Right lobe of liver (tissue), 6 donors: ENCODE data around the gene S100A8. TPM values are rescaled to one million over a fixed set of nuclear protein-coding genes. Genes with fewer than 3 reads are reported as not detected.

Source experiments
- ATAC-seq, 4 donors: fragments of 200-7000 bp; cut with Tn5 transposase; one replicate each; pipeline ENCODE4 v1.9.1; 2020; ENCODE audit warnings: mild to moderate bottlenecking in 4 of 4, moderate library complexity in 4 of 4
- DNase-seq, 3 donors: peaks; one replicate each; pipeline ENCODE4 v3.0.0-alpha.2; 2020
- H3K27ac ChIP-seq, 3 donors: fragments of 200-600 bp; one replicate each; pipeline ENCODE4 v1.8.0; 2022
- H3K27me3 ChIP-seq, 2 donors: fragments of 200-600 bp; one replicate each; pipeline ENCODE4 v1.8.0; 2022
- H3K36me3 ChIP-seq, 4 donors: fragments of 200-600 bp; sonication (generic) in 1 of 4; one replicate each; pipeline versions ENCODE4 v1.5.1 to v1.8.0; 2017 to 2022; ENCODE audit warnings: control low read depth in 1 of 4
- H3K4me1 ChIP-seq, 4 donors: fragments of 200-600 bp; sonication (generic) in 1 of 4; one replicate each; pipeline versions ENCODE4 v1.5.1 to v1.8.0; 2017 to 2022; ENCODE audit warnings: control low read depth in 1 of 4
- H3K4me3 ChIP-seq, 3 donors: fragments of 200-600 bp; one replicate each; pipeline ENCODE4 v1.8.0; 2022
- H3K9me3 ChIP-seq, 4 donors: fragments of 200-600 bp; sonication (generic) in 1 of 4; one replicate each; pipeline versions ENCODE4 v1.5.1 to v1.8.0; 2017 to 2022; ENCODE audit warnings: control low read depth in 1 of 4
- CTCF ChIP-seq, 4 donors: fragments of 200-600 bp in 3 of 4; fragments of 450-650 bp in 1 of 4; IDR thresholded peaks; one replicate each; pipeline versions ENCODE4 v1.5.1 to v1.8.0; 2016 to 2022; ENCODE audit warnings: antibody characterized with exemption in 4 of 4, mild to moderate bottlenecking in 2 of 4
- POLR2A ChIP-seq: fragments of 450-650 bp; IDR thresholded peaks from one replicate; pipeline ENCODE4 v1.6.1; 2017; ENCODE audit warnings: antibody characterized with exemption, mild to moderate bottlenecking
- WGBS: methylation state at CpG from one replicate; pipeline ENCODE4 v1.1.6; 2018; ENCODE audit warnings: low coverage, low lambda C conversion rate; ENCODE audit not compliant: insufficient coverage; ENCODE audit errors: missing lambda C conversion rate; 5-methylcytosine and 5-hydroxymethylcytosine counted together
- intact Hi-C, 2 donors: fragments of 100-400 bp; cut with DNase I; formaldehyde crosslinking; loops; one replicate each; pipeline versions ENCODE4 v1.11.2 to v1.14.1; 2022
- small RNA-seq, 2 experiments: library from RNA; depleted of rRNA; stranded (forward); fragments of <200 nt; gene quantifications; one replicate each; pipeline ENCODE3, GENCODE V24; 2016
- total RNA-seq, 6 experiments: library from RNA; depleted of rRNA in 2 of 6; stranded (reverse); fragments of >200 nt in 2 of 6; fragmentation: NEBNext Ultra II Directional in 3 of 6; extraction: Animal tissue kit (Norgen Biotek cat#: 25700) in 3 of 6; gene quantifications; one replicate each; pipeline versions ENCODE4 v1.1.0 to v1.2.4, GENCODE V29; 2016 to 2023
- donor health status: DM: no; HTN: yes; CAD: no.
- donor health status: DM: no; HTN: no; CAD: no.
- donor health status: DM: no; HTN: no; CAD: no.
- donor health status: DM: no; HTN: yes; CAD: no.
- donor health status: DM: no; HTN: yes; CAD: no.

The S100A8 gene
- total RNA-seq, 6 experiments from 2014 or later: 16.0 to 47.4 (median 30.0) TPM

- no peaks in the 10 kb centered on the region for H3K36me3 ChIP-seq
- DNase-seq (no peak), ATAC-seq (no peak)
- TF ChIP-seq POLR2A (no peak), CTCF (IDR thresholded peaks at IDR 0.05) (no peak)
- no peak overlapping the region for H3K27ac ChIP-seq
- H3K4me3 ChIP-seq: no peak overlapping the region
- intact Hi-C loops: no loop called here
- no peaks in the 10 kb centered on the region for H3K9me3 ChIP-seq
- H3K4me1 ChIP-seq: no peaks in the 10 kb centered on the region
- WGBS: 83% methylated on average over 2 of the region's 10 CpGs
- no peaks in the 10 kb centered on the region for H3K27me3 ChIP-seq
Measured at GRCh38 chr1:153340356-153340755, 50.5 kb downstream of the S100A8 start.

Small RNA genes within 50 kb of the gene (small RNA-seq; reads per million reads assigned to genes)
- 0 reads per million in 2 experiments for gene S100A15A

Other genes starting within 250 kb of the S100A8 start
- gene SPRR2G, start 240.2 kb downstream of the S100A8 start, total RNA-seq: not detected
- gene LELP1, start 187.6 kb downstream of the S100A8 start, total RNA-seq: not detected
- not detected for gene PRR9, start 173.5 kb downstream of the S100A8 start, total RNA-seq
- not detected for gene LORICRIN, start 131.4 kb downstream of the S100A8 start, total RNA-seq
- gene PGLYRP3, start 78.1 kb downstream of the S100A8 start, total RNA-seq: not detected
- not detected for gene PGLYRP4, start 42.2 kb downstream of the S100A8 start, total RNA-seq
- gene S100A9, start 33.2 kb downstream of the S100A8 start, total RNA-seq: 10 to 100 TPM; 34.3 to 96.8 (median 64.5) TPM
- gene S100A12, start 15.5 kb downstream of the S100A8 start, total RNA-seq: 1 to 10 TPM; 1.5 to 3.8 (median 3.0) TPM
- gene S100A7A, start 25.4 kb upstream of the S100A8 start, total RNA-seq: not detected
- gene S100A7, start 69.6 kb upstream of the S100A8 start, total RNA-seq: not detected
- gene S100A6, start 144.9 kb upstream of the S100A8 start, total RNA-seq: 10 to 100 TPM in 5 of 6 experiments, 1 to 10 TPM in 1; 6.6 to 24.0 (median 12.0) TPM
- not detected for gene S100A5, start 149.9 kb upstream of the S100A8 start, total RNA-seq
- 10 to 100 TPM in 4 of 6 experiments, 1 to 10 TPM in 2; 7.6 to 21.6 (median 14.0) TPM for gene S100A4, start 154.7 kb upstream of the S100A8 start, total RNA-seq
- gene S100A3, start 158.2 kb upstream of the S100A8 start, total RNA-seq: under 1 TPM in 1 of 6 experiments, not detected in 5; 0.29 TPM
- not detected for gene S100A2, start 174.8 kb upstream of the S100A8 start, total RNA-seq
- 100 to 1,000 TPM in 2 of 6 experiments, 10 to 100 TPM in 4; 55.9 to 151 (median 71.8) TPM for gene S100A16, start 222.1 kb upstream of the S100A8 start, total RNA-seq
- gene S100A14, start 225.3 kb upstream of the S100A8 start, total RNA-seq: 10 to 100 TPM in 2 of 6 experiments, 1 to 10 TPM in 4; 1.8 to 14.0 (median 5.2) TPM
- 10 to 100 TPM; 10.4 to 24.5 (median 21.9) TPM for gene S100A13, start 236.4 kb upstream of the S100A8 start, total RNA-seq
- 1 to 10 TPM in 3 of 6 experiments, under 1 TPM in 3; 0.40 to 2.1 (median 1.0) TPM for gene S100A1, start 237.4 kb upstream of the S100A8 start, total RNA-seq
- gene CHTOP, start 243.0 kb upstream of the S100A8 start, total RNA-seq: 10 to 100 TPM; 21.9 to 29.7 (median 26.0) TPM